Activated CD8-positive, alpha-beta memory T cell treated with anti-CD3 and anti-CD28 coated beads, Interleukin-2, amount 50 U/mL, for 24 hours (primary cell): ENCODE results near the gene CDK6.
"Not testable (repeated sequence)": the region's sequence is repeated elsewhere in the genome, so short reads cannot be mapped to it uniquely, and the experiment has no call there.

Source experiments
- DNase-seq: peaks from one replicate; pipeline ENCODE4 v3.0.0-alpha.2; 2020; ENCODE audit errors: extremely low read depth

CDK6 gene

GRCh38 chr7:92761391-92762097, 74.8 kb downstream of the CDK6 start:
- no peak for DNase-seq

GRCh38 chr7:92758796-92759431, 77.5 kb downstream of the CDK6 start:
- no peak for DNase-seq

GRCh38 chr7:92757311-92757910, 79.0 kb downstream of the CDK6 start:
- not testable (repeated sequence) for DNase-seq

- no peak for DNase-seq
Measured at GRCh38 chr7:92755680-92756079, 80.7 kb downstream of the CDK6 start.

- DNase-seq: no peak
Measured at GRCh38 chr7:92754919-92755581, 81.3 kb downstream of the CDK6 start.

- no peak for DNase-seq
Measured at GRCh38 chr7:92753614-92754013, 82.8 kb downstream of the CDK6 start.

GRCh38 chr7:92751902-92752901, 84.2 kb downstream of the CDK6 start:
- no peak for DNase-seq

GRCh38 chr7:92750946-92751345, 85.4 kb downstream of the CDK6 start:
- DNase-seq: no peak

- DNase-seq: no peak
Measured at GRCh38 chr7:92750447-92750839, 85.9 kb downstream of the CDK6 start.

- no peak for DNase-seq
Measured at GRCh38 chr7:92749832-92750446, 86.4 kb downstream of the CDK6 start.

- DNase-seq: no peak
Measured at GRCh38 chr7:92749327-92749755, 87.0 kb downstream of the CDK6 start.

- DNase-seq: no peak
Measured at GRCh38 chr7:92748495-92748894, 87.9 kb downstream of the CDK6 start.

- DNase-seq: no peak
Measured at GRCh38 chr7:92747041-92747835, 89.1 kb downstream of the CDK6 start.

GRCh38 chr7:92745241-92745640, 91.1 kb downstream of the CDK6 start:
- no peak for DNase-seq

GRCh38 chr7:92744180-92744579, 92.2 kb downstream of the CDK6 start:
- not testable (repeated sequence) for DNase-seq

GRCh38 chr7:92742186-92742585, 94.2 kb downstream of the CDK6 start:
- no peak for DNase-seq

GRCh38 chr7:92740700-92741126, 95.7 kb downstream of the CDK6 start:
- DNase-seq: no peak

GRCh38 chr7:92740134-92740533, 96.2 kb downstream of the CDK6 start:
- DNase-seq: no peak

GRCh38 chr7:92739091-92739490, 97.3 kb downstream of the CDK6 start:
- DNase-seq: no peak

- DNase-seq: no peak
Measured at GRCh38 chr7:92737706-92738105, 98.7 kb downstream of the CDK6 start.
